NCI-H2107 treated with DMSO at 0.1 percent for 48 hours (cell line): ENCODE results near the gene COL4A1.
A peak's percentile ranks its signal among the peaks of the same experiment; 100 is the strongest.

Source experiments
- DNase-seq: peaks from one replicate; lab custom pipeline; 2025; ENCODE audit not compliant: unreplicated experiment; lab: John Stamatoyannopoulos, UW

COL4A1 gene

DNA sequence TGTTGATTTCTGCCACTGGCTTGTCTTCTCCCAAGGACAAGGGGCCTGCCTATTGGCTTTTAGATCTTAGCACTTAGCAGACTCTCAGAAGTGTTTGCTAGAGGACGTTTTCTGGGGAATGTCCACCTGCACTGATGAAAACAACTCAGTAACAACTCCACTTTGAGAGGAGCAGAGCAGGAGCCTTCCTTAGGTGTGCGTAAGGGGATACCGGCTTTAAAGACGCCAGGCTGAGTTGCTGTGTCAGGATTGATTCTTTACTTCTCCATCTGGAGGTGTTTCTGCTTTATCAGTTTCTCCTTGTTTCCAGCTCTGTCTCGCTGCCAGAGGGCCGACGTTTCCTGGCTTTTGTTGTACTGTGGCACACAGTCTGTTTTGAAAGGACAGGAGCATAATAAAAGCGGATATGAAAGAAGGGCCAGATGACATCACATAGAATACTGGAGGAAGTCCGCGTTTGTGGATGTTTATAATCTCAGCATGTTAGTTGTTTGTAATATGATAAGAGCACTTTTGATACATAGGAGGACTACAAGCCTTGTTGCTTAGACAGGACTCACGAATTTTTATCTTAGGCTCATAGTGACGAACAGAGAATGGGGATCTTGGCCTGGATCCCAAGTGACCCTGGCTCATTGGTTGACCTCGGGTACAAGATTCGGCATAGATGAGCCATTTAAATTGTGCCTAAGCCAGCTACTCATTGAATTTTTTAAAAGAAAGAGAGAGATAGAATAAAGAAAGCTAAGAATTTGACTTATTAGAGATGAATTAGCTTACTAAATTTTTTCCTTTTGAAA, 34.7 kb upstream of the COL4A1 start:
- DNase-seq: peak; percentile 7

DNA sequence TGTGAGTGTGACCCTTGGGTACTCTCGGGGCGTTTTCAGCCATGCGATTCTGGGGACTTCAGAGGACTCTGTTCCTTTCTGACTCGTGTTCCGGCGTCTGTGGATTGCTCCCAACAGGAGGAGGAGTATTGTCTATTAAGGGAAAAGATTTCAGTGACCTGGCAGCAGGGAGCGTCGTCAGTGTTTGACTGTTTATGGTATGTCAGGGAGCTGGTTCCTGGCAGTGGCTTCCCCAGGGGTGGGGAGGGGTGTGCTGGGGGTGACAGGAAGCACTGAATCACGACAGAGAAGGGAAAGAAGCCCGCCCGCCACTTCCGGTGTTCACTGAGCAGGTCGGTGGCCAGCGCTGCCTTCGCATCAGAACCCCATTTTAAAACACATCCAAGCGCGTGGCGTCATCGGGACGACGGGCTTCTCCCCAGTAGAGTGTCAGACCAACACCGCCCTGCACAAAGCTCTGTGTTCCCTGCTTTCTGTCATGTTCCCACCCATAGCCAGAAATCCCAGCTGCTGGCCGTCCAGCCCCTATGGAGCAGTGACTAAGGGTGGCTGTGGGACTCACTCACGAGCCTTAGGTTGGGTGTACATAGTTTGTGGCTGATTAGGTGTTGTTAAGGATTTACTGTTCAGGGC, 34.0 kb upstream of the COL4A1 start:
- DNase-seq: no peak

DNA sequence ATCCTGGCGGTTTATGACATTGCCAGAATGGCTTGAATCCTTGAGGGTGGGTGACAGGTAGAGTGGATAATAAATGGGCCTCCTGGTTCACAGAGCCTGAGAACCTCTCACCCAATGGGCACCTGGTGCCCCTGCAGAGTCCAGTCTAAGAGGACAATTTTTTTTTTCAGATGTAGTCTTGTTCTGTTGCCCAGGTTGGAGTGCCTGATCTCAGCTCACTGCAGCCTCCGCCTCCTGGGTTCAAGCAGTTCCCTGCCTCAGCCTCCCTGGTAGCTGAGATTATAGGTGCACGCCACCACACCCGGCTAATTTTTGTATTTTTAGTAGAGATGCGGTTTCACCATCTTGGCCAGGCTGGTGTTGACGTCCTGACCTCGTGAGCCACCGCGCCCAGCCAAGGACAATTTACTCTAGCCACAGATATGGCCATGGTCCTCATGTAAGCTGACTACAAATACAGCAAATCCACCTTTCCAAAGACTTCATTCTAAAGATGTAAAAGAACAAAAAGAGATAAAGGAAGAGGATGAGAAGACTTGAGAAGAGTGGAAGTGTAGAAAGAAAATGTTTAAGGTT, 33.1 kb upstream of the COL4A1 start:
- DNase-seq: no peak

DNA sequence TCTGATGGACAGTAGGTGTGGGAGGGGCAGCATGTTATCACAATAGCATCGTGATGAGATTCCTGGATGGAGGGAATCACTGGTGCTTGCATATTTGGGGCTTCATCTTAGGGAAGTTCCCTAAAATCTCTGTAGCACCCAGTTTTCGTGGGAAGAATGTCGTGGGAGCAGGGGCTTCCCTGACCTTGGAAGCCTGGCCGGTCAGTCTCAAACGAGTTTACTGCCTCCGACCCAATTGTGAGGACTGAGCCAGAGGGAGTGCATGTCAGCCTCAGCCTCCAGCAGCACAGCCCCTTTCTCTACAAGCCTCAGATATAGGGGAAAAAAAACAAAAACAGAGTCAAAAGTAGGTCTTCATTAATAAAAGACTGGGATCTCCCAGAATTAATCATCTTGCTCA, 32.3 kb upstream of the COL4A1 start:
- DNase-seq: no peak

DNA sequence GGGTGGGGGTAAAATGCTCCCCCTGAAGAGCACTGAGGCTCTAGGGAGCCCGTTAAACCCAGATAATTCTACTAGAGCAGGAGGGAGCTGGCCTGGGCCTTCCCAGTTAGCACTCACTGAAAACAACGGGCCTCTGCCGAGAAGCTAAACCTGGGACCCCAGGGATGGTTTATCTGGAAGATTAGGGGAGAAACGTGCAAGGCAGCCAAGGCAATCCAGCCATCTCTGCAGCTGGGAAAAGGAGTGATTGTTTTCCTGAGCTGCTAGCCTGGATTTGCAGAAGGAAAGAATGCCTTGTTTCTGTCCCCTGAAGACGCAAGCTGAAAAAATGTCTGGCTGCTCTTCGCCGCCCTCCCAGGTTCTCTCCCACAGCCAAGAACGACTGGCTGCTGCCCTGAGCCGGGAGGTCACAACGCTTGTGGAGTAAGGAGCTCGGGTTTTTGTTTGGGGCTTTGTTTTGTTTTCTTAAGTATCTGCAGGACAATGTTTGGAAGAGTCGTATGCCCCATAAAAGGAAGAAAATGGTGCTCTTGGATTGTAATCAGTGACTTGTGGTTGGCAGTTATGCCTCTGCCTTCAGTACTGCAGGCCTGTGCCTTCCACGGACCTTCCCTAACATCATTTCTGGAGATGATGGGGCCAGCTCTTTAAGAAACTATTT, 31.6 kb upstream of the COL4A1 start:
- DNase-seq: no peak

DNA sequence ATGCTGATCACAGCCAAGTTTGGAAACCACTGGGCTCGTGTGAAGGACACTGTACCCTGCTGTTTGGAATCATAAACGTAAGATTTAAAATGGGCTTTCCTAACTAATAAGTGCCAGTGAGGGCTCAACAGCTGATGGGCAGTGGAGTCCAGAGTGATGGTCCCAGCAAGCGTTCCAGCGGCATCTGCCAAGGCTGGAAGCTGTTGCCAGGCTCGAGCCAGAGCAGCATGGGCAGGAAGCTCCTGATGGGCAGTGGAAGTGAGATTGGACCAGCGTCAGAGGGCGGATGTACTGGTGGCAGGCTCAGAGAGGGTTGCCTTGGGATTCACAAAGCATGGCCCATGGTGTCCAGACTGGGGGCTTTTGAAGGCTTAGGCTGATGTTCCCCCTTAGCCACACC, 30.3 kb upstream of the COL4A1 start:
- DNase-seq: no peak

DNA sequence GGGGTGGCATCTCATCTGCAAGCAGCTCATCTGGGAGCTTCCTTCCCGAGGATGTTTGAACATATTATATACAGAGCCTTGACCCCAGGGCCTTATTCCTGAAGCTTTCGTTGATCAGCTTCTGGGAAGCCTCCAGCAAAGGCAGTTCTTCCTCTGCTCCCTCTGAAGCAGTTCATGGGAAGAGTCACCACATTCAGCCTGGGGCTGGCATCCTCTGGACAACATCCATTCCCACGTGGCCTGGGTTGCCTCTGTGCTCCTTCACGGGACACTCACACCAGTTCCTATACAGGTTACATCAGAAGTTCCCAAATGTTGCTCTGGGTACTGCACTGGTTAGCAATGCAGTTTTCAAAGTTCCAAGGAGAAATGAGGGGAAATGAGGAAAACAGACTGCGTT, 29.7 kb upstream of the COL4A1 start:
- no peak for DNase-seq

DNA sequence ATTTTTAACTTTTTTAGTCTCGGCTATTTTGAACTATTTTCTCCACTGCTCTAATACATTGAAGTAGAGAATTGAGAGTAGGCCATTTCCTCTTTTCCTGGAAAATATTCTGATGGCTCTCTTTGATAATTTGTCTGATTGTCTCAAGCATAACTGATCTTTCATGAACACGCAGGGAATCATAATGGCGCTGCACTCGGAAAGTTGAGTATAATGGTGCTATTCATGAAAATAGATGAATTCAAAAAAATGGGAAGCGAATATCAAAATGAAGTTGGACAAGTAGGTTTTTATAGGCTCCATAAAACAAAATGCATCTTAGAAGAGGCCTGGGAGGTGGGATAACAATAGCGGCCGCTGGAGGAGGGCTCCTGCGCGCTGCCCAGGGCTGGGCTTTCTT, 29.2 kb upstream of the COL4A1 start:
- no peak for DNase-seq

DNA sequence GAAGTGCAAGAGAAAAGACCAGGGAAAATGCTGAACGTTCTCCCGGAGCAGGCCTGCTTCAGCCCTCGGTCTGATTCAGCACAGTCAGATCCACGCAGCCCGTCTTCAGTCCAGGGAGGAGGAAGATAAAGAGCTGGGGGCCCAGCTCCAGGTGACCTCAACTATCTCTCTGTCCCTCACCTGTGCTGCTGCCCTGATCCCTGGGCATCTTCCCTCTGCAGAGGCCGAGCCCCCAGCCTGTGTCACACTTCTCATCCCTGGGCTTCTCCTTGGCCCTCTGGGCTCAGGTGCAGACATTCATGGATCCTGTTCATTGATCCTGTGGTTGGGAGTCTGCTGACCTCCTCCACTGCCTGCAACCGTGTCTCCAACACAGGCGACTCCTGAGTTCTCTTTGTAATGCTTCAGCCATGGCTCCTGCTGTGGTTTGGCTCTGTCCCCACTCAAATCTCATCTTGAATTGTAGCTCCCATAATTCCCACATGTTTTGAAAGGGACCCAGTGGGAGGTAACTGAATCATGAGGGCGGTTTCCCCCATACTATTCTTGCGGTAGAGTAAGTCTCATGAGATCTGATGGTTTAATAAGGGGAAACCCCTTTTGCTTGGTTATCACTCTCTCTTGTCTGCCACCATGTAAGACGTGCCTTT, 28.0 kb upstream of the COL4A1 start:
- DNase-seq: no peak

DNA sequence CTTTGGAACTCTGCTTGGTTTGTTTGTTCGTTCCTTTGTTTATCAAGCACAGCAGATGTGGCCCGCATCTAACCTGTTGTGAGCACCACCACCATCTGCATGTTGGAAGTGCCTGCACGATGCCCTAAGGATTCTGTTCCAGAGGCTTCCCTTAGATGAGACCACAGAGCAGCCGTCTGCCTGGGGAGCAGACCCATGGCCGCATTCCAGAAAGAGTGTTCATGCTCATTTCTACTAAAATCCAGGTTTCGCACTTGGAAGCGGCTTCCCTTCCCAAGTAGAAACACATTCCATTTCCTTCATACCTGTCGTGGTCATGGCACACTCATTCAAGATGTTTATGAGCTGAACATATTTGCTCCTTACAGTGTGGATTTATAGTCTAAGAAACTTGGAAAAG, 27.3 kb upstream of the COL4A1 start:
- DNase-seq: no peak

DNA sequence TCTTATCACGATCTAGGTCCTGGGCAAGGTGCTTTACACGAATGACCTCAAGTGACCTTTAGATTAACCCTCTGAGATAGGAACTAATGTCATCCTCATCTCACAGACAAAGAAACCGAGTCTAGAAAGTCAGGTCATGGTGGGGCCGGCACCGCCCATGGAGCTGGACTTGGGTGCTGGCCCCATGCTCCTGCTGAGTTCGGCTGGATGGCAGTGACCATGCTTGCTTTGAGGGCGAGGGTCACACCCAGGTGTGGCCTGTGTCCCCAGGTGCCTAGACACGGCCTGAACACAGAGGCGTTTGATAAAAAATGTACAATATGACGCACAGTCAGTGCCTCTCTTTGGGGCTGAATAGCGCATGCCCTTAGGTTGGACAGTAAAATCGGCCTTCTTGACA, 26.9 kb upstream of the COL4A1 start:
- DNase-seq: no peak

DNA sequence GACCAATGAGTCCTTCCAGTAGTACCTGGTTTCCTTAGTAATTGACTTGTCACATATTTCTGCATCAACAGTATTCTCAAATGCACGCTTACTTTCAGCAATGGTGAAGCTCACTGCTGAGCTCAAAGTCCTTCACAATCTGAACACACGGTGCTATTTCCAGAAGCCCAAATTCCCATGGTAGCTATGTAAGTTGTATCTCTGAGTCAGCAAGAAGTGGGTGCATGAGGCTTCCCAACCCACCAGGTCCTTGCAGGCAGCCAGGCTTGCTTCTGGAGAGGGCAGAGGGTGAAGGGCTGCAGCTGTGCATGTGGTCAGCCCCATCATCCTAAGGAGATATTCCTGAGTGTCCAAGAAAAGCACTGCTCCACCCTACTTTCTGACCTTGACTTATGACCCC, 25.8 kb upstream of the COL4A1 start:
- no peak for DNase-seq

DNA sequence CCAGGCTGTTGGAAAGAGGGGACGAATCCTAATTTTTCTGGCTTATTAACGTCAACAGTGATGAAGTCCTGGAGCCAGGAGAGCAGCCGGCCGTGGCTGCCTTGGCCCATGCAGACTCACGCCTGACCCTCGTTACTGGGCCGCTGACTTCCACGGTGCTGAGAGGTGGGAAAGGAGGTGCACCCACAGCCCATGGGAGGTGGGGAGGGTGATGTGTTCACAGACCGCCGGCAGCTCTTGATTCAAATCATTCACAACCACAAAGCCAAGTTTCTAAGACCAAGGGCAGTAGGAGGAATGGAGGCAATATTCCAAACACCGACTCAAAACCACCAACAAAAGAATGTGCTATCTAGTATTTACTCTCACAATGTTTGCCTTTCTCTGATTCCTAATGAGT, 24.4 kb upstream of the COL4A1 start:
- DNase-seq: no peak

DNA sequence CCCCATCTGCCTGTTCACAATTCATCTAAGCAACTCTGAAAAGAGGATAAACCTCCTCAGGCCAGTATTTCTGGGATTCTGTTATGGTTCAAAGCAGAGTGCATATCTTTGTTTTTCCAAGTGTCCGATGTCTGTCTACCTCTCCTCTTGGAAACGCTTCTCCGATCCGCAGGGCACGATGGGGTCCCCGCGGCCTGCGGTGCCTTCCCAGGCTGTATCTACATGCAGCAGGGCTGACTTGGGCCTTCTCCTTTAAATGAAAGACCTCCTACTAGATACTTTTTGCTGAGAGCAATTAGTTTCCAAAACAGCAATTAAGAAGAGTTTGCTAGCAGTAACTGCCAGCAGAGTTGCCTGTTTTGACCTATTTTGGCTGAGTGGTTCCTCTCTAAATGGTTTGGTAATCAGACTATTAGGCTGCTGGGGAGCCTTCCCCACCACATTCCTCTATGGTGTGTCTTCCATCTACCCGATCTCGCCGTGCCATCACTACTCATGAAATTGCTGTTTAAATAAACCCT, 23.6 kb upstream of the COL4A1 start:
- DNase-seq: no peak

DNA sequence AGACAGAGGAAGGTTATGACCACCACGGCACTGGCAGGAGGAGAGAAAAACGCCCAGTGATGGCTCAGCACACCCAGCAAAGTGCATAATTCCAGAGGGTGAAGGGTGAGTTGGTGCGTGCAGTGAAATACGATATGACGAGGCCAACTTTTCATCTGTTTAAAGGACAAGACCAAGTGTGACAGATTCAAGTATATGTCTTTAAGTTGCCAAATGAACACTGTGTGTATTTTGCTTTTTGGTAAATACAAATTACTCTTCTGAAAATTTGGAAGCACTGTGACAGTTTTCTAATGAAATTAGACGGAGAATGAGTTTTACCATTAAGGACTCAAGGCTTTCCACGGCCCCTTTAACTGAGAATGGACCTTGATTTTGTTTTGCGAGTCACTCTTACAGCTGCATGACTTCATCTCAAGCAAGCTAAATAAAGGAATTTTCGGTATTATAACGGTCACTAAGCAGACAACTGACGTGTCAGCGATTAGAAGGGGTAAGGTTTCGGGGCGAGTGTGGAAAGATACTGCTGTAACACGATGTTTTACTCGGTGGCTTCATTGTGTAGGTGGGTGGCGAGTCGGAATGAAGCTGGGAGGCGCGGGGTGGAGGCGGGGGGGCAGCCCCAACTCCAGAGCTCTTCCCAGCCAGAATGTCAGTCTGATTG, 23.0 kb upstream of the COL4A1 start:
- no peak for DNase-seq

DNA sequence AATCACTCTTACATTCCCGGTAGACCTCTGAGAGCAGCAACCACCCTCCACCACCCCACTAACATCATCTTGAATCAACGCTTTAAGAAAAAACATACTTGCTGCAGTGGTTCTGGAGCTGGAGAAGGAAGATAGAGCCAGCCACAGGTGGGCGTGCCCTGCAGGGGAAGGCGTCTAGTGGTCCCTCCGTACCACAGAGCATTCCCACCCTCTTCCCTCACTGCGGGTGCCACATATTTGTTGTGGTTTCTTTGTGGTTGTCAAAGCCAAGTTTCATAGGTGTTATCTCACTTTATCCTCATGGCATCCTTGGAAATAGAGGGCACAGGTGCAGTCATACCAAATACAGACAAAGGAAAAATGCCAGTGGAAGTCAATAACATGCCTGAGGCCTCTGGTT, 22.3 kb upstream of the COL4A1 start:
- DNase-seq: no peak

DNA sequence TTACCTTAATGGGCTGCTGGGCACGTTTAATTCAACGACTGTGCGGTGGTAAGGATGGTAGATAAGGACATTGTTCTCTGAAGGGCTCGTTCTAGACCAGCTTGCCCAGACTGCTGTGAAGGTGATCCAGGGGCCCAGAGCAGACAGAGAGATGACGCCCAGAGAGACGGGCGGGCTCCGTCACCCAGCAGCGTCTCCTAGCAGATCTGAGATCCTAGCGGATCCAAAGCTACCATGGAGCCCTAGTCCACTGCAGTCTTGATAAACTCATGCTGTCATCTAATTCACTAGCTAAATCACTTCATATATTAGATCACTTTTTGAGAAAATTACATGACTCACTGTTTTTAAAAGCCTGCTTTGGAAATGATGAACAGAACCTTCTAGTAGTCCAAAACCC, 21.6 kb upstream of the COL4A1 start:
- DNase-seq: no peak

DNA sequence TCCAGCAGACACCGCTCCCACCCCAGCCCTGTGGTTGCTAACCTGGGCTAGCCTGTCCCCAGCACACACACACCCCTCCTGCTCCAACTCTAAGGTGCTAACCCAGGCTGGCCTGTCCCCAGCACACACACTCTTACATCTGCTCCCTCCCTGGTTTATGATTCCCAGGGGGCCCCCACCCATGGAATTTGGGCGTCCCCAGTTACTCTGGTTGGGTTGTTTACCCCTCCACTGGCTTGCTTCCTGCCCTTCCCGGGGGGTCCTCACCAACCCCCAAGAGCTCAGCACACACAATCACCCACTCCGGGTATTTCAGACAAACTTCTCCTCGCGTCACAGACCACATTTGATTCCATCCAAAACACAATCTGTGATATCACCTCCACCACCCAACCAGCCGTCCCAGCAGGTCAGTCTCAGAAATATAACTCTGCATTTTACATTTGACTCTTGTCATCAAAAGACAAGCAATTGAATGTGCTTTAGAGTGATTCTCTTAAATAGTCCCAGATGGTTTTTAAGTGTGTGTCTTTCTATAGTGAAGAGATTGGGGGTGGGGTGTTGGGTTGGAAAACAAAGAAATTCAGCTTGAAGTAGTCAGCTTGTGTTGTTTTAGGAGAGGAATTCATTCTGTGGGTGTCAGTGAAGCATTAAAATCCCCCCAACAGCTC, 20.2 kb upstream of the COL4A1 start:
- peak; percentile 34 for DNase-seq

DNA sequence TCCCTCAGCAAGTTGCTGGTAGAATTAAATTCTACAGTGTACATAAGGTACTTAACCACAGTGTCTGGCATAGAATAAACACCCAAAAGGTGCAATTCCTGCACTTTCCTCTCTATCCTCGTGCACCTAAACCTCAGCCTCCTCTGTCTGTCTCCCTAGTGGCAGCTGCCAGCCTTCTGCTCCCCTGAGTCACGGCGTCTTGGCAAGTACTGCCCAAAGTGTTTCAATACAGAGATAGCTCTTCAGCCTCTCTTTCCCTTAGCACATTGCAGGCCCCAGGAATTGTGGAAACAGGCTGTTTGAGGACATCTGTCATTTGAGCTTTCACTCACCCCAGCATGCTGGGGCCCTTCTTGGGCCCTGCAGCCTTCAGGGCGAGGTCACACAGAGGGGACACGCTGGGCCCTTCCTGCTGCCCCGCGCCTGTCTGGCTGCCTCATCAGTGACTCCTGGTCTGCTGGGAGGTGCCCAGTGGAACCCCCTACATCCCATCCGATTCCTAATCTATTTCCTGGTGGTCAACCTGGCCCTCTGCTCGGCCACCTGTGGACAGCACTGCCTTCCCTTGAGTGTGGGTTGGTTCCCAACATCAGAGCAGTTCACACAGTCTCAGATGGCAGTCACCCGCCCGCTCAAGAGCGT, 19.4 kb upstream of the COL4A1 start:
- no peak for DNase-seq
